IMR-90 (cell line): ENCODE data around the gene TNS3.

Experiments used
- BHLHE40 ChIP-seq: fragments of 150-350 bp; IDR thresholded peaks from 2 replicates; pipeline ENCODE4 v1.6.1; 2016; ENCODE audit warnings: mild to moderate bottlenecking, low read depth, low read length
- CTCF ChIP-seq: conservative IDR thresholded peaks from 2 replicates; pipeline ENCODE4 v1.5.1; 2012; ENCODE audit warnings: mild to moderate bottlenecking, low read depth, low read length, improper control_type of control experiment
- TF ChIP-seq, protein P1 (sequence below): fragments of 150-350 bp; IDR thresholded peaks from 2 replicates; pipeline ENCODE4 v1.6.1; 2017; ENCODE audit warnings: mild to moderate bottlenecking, antibody characterized with exemption, low read length, low read depth

GRCh38 chr7:47264021-47264651 is 317.8 kb downstream of the TNS3 start:
- TF ChIP-seq CTCF, result no peak
- TF ChIP-seq, protein P1, sequence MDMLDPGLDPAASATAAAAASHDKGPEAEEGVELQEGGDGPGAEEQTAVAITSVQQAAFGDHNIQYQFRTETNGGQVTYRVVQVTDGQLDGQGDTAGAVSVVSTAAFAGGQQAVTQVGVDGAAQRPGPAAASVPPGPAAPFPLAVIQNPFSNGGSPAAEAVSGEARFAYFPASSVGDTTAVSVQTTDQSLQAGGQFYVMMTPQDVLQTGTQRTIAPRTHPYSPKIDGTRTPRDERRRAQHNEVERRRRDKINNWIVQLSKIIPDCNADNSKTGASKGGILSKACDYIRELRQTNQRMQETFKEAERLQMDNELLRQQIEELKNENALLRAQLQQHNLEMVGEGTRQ, result no peak
- TF ChIP-seq BHLHE40, result no peak
